AG20443 (cell line): ENCODE data around the gene ABL1.

ENCODE experiments used
- DNase-seq: peaks from one replicate; pipeline ENCODE4 v3.0.0; 2012; ENCODE audit warnings: low spot score, mixed read lengths

ABL1 gene

GRCh38 chr9:130933114-130934046 is 98.3 kb downstream of the ABL1 start:
- DNase-seq, result peak; percentile 78

- no peak for DNase-seq
Measured at GRCh38 chr9:130934246-130934645, 99.2 kb downstream of the ABL1 start.

GRCh38 chr9:130934702-130935647 is 99.9 kb downstream of the ABL1 start:
- DNase-seq, result no peak

- no peak for DNase-seq
Measured at GRCh38 chr9:130935648-130936271, 100.7 kb downstream of the ABL1 start.

- peak; percentile 80 for DNase-seq
Measured at GRCh38 chr9:130936285-130937117, 101.4 kb downstream of the ABL1 start.
